Hepatocyte (in vitro differentiated cells): ENCODE results near the gene MYO1H. TPM values are rescaled to one million over a fixed set of nuclear protein-coding genes. Genes with fewer than 3 reads are reported as not detected.

Source experiments
- DNase-seq: peaks from one replicate; pipeline ENCODE4 v3.0.0-alpha.2; 2016; ENCODE audit warnings: low spot score
- H2AFZ ChIP-seq: fragments of 200-600 bp; sonication (generic); 2 replicates; pipeline ENCODE4 v1.6.0; 2016; ENCODE audit warnings: antibody characterized with exemption, mild to moderate bottlenecking
- H3K27ac ChIP-seq: fragments of 200-600 bp; sonication (generic); 2 replicates; pipeline ENCODE4 v1.5.1; 2016; ENCODE audit warnings: mild to moderate bottlenecking
- H3K27me3 ChIP-seq: fragments of 200-600 bp; sonication (generic); 2 replicates; pipeline ENCODE4 v1.6.1; 2016
- H3K36me3 ChIP-seq: fragments of 200-600 bp; sonication (generic); replicated peaks from 2 replicates; pipeline ENCODE4 v1.5.1; 2016; ENCODE audit warnings: low read depth; ENCODE audit not compliant: insufficient read depth
- H3K4me1 ChIP-seq: fragments of 200-600 bp; sonication (generic); 2 replicates; pipeline ENCODE4 v1.5.1; 2016; ENCODE audit warnings: mild to moderate bottlenecking, moderate library complexity; ENCODE audit not compliant: insufficient read depth
- H3K4me2 ChIP-seq: fragments of 200-600 bp; sonication (generic); 2 replicates; pipeline ENCODE4 v1.6.0; 2016
- H3K4me3 ChIP-seq: fragments of 200-600 bp; sonication (generic); 2 replicates; pipeline ENCODE4 v1.5.1; 2016; ENCODE audit warnings: mild to moderate bottlenecking
- H3K79me2 ChIP-seq: fragments of 200-600 bp; sonication (generic); 2 replicates; pipeline ENCODE4 v1.6.0; 2017; ENCODE audit warnings: mild to moderate bottlenecking
- H3K9me2 ChIP-seq: fragments of 200-600 bp; sonication (generic); replicated peaks from 2 replicates; pipeline ENCODE4 v1.6.0; 2017; ENCODE audit warnings: mild to moderate bottlenecking; ENCODE audit not compliant: insufficient read depth
- H3K9me3 ChIP-seq: fragments of 200-600 bp; sonication (generic); 2 replicates; pipeline ENCODE4 v1.5.1; 2016; ENCODE audit warnings: low read depth, mild to moderate bottlenecking
- H4K20me1 ChIP-seq: fragments of 200-600 bp; sonication (generic); 2 replicates; pipeline ENCODE4 v1.6.0; 2016; ENCODE audit warnings: mild to moderate bottlenecking; ENCODE audit not compliant: insufficient read depth, poor library complexity, severe bottlenecking
- EZH2 ChIP-seq: fragments of 200-600 bp; sonication (generic); IDR thresholded peaks from 2 replicates; pipeline ENCODE4 v1.6.1; 2016; ENCODE audit warnings: antibody characterized with exemption, mild to moderate bottlenecking, borderline replicate concordance
- EZH2phosphoT487 ChIP-seq: fragments of 200-600 bp; sonication (generic); IDR thresholded peaks from one replicate; pipeline ENCODE4 v1.6.1; 2018; ENCODE audit warnings: antibody characterized with exemption, mild to moderate bottlenecking, low read depth, moderate library complexity; ENCODE audit not compliant: unreplicated experiment, severe bottlenecking
- WGBS: methylation state at CpG from one replicate; pipeline ENCODE4 v1.1.6; 2016; ENCODE audit warnings: low lambda C conversion rate; ENCODE audit errors: missing lambda C conversion rate; 5-methylcytosine and 5-hydroxymethylcytosine counted together
- polyA plus RNA-seq: library from polyadenylated mRNA; unstranded; fragments of >200 nt; fragmentation: Nextera tagmentation; extraction: Ambion mirVana; gene quantifications from 2 replicates; pipeline ENCODE4 v1.2.1, GENCODE V29; 2016
- total RNA-seq: library from RNA; depleted of rRNA; stranded (reverse); fragments of >200 nt; gene quantifications from 2 replicates; pipeline ENCODE4 v1.2.3, GENCODE V29; 2014
- TF ChIP-seq, protein P1 (sequence below): fragments of 200-600 bp; sonication (generic); IDR thresholded peaks from 2 replicates; pipeline ENCODE4 v1.5.1; 2016; ENCODE audit warnings: antibody characterized with exemption, mild to moderate bottlenecking; ENCODE audit not compliant: poor library complexity

Gene MYO1H
- total and polyA plus RNA-seq, 2 experiments from 2014 or later, result not detected

DNA sequence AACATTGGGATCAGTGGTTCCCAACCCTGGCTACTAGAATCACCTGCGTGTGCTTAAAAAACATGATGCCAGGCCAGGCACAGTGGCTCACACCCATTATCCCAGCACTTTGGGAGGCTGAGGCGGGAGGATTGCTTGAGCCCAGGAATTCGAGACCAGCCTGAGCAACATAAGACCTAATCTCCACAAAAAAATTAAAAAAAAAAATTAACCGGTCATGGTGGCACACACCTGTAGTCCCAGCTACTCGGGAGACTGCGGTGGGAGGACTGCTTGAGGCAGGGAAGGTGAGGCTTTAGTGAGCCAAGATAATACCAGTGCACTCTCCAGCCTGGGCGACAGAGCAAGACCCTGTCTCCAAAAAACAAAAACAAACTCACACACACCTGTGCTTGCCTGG is 127.4 kb downstream of the MYO1H start:
- H3K9me3 ChIP-seq, result no peaks in the 10 kb centered on the region
- TF ChIP-seq, protein P1, sequence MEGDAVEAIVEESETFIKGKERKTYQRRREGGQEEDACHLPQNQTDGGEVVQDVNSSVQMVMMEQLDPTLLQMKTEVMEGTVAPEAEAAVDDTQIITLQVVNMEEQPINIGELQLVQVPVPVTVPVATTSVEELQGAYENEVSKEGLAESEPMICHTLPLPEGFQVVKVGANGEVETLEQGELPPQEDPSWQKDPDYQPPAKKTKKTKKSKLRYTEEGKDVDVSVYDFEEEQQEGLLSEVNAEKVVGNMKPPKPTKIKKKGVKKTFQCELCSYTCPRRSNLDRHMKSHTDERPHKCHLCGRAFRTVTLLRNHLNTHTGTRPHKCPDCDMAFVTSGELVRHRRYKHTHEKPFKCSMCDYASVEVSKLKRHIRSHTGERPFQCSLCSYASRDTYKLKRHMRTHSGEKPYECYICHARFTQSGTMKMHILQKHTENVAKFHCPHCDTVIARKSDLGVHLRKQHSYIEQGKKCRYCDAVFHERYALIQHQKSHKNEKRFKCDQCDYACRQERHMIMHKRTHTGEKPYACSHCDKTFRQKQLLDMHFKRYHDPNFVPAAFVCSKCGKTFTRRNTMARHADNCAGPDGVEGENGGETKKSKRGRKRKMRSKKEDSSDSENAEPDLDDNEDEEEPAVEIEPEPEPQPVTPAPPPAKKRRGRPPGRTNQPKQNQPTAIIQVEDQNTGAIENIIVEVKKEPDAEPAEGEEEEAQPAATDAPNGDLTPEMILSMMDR, result no peak
- TF ChIP-seq EZH2 (no peak), EZH2phosphoT487 (no peak)
- H3K4me2 ChIP-seq, result no peak overlapping the region
- no peak for DNase-seq
- no peak overlapping the region for H3K4me3 ChIP-seq
- no peaks in the 10 kb centered on the region for H3K27me3 ChIP-seq
- H3K27ac ChIP-seq, result no peak overlapping the region
- 97% methylated on average over 7 of the region's 7 CpGs for WGBS
- H3K4me1 ChIP-seq, result peaks cover 4% of the 10 kb centered on the region
- H3K79me2 ChIP-seq, result peaks cover 95% of the 10 kb centered on the region
- no peaks in the 10 kb centered on the region for H3K36me3 ChIP-seq
- H3K9me2 ChIP-seq, result no peaks in the 10 kb centered on the region
- H4K20me1 ChIP-seq, result peaks cover 27% of the 10 kb centered on the region
- H2AFZ ChIP-seq, result no peak overlapping the region

DNA sequence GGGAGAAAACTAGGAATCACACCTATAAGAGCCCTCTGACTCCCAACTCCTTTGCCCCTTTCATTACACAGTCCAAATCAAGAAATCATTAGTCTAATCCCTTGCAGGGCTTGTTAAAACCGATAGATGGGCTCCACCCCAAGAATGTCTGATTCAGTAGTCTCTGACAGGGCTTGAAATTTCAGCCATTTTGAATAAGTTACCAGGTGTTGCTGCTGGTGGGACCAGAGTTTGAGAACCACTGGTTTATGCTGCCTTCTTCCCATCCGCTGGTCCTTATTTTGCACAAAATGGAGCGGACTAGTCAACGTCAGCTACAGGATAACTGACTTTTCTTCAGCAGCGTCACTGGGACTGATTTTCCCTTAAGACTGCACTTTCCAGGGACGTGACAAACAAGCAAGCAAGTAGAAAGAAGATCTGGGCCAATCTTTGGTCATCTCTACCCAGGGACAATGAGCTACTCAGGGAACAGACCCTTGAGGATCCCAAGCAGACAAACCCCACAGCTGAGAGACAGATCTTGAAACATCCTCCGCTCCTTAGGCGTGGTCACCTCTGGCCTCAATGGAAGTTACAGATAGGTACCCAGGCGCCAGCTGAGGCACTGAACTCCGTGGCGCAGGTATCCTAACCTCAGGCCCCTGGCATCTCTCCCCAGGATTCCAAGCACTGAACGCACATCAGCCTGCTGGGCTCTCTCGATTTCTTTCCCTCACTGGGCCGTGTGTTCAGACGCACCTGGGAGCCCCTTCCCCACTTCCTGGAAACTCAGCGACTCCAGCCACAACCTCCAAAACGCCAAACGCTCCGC is 128.5 kb downstream of the MYO1H start:
- Histone ChIP-seq H2AFZ (peak overlapping the region; percentile 80), H3K79me2 (peaks cover 84% of the 10 kb centered on the region), H3K27ac (peak overlapping the region; percentile 97), H3K36me3 (no peaks in the 10 kb centered on the region), H3K9me2 (no peaks in the 10 kb centered on the region), H3K9me3 (no peaks in the 10 kb centered on the region), H3K4me2 (peak overlapping the region; percentile 91), H3K4me1 (peaks cover 4% of the 10 kb centered on the region), H4K20me1 (peaks cover 26% of the 10 kb centered on the region), H3K4me3 (peak overlapping the region; percentile 79), H3K27me3 (no peaks in the 10 kb centered on the region)
- no peak for TF ChIP-seq EZH2
- TF ChIP-seq, protein P1, result no peak
- no peak for TF ChIP-seq EZH2phosphoT487
- 17% methylated on average over 19 of the region's 19 CpGs for WGBS
- no peak for DNase-seq

DNA sequence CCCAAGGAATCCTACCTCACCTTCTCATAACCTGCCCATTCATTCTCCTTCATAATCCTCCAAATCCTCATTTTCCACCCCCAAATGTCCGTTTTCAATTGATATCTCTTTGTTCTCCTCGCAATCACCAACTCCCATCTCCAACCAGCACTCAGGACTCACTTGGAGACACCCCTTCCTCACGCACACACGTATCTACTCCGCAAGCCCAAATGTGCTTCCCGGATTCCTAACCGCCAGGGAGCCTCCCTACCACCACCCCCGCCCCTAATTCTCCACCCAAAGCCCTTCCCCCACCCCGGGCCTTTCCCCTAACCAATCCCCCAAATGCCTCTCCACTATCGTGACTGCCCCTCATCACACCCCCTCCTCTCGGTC is 129.1 kb downstream of the MYO1H start:
- Histone ChIP-seq H3K9me3 (no peaks in the 10 kb centered on the region), H2AFZ (peak overlapping the region; percentile 80), H4K20me1 (peaks cover 20% of the 10 kb centered on the region), H3K4me2 (peak overlapping the region; percentile 91), H3K79me2 (peaks cover 81% of the 10 kb centered on the region), H3K36me3 (no peaks in the 10 kb centered on the region), H3K27me3 (no peaks in the 10 kb centered on the region), H3K4me3 (peak overlapping the region; percentile 79), H3K9me2 (no peaks in the 10 kb centered on the region), H3K27ac (peak overlapping the region; percentile 97), H3K4me1 (peaks cover 4% of the 10 kb centered on the region)
- WGBS, result 0% methylated on average over 9 of the region's 11 CpGs
- TF ChIP-seq, protein P1, result no peak
- TF ChIP-seq EZH2phosphoT487, result no peak
- TF ChIP-seq EZH2, result no peak
- DNase-seq, result no peak
